COLO668 (cell line): ENCODE results near the gene RPL6.
"Not testable (repeated sequence)": the region's sequence is repeated elsewhere in the genome, so short reads cannot be mapped to it uniquely, and the experiment has no call there.

Experiments
- DNase-seq: peaks from one replicate; lab custom pipeline; 2025; ENCODE audit not compliant: unreplicated experiment; lab: John Stamatoyannopoulos, UW

RPL6 gene

GRCh38 chr12:112419297-112420133 lies 10.1 kb upstream of the RPL6 start:
- DNase-seq, result peak; percentile 82

- peak; percentile 92 for DNase-seq
These were observed 9.3 kb upstream of the RPL6 start, which contains the start of gene PTPN11 for GRCh38 chr12:112418608-112419296. TSS of gene PTPN11 (plus strand) at chr12:112418947. CDS start at chr12:112419112, 165 bp downstream.

- no peak for DNase-seq
These were observed 8.8 kb upstream of the RPL6 start for GRCh38 chr12:112418273-112418607.

DNA sequence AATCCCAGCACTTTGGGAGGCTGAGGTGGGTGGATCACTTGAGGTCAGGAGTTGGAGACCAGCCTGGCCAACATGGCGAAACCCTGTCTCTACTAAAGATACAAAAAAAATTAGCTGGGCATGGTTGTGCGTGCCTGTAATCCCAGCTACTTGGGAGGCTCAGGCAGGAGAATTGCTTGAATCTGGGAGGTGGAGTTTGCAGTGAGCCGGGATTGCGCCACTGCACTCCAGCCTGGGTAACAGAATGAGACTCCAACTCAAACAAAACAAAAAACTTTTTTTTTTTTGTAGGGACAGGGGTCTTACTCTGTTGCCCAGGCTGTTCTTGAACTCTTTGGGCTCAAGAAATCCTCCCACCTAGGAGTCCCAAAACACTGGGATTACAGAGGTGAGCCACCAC lies 6.1 kb upstream of the RPL6 start:
- DNase-seq, result not testable (repeated sequence)

DNA sequence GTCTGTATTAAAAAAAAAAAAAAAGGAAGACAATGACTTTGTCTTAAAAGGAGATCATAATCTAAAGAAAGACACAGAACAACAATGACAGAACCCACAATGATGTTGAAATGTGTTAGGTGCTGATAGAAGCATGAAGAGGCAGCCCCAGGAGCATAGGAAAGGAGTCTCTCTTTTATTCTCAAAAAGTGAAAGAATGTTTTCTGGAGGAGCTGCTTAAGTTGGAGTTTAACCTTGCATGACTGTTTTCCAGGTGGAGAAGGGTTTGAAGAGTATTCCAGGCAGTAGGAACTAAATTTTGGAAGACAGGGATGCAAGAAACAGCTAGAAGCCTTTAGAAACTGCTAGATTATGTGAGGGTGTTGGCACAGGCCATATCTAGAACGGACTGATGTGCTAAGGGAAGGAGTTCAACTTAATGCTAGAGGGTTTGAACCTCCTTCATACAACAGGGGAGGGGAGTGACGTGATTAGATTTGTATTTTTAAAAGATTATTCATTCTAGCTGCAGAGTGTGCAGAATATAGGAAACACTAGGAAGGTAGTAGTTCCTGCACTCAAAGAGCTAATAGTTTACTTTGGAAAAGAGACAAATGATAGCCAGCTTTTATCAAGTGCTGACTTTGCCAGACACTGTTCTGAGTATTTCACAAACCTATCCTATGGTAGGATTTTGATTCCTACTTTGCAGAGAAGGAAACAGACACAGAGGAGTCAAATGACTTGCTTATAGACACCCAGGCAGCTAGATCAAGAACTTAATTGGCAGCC lies 4.6 kb upstream of the RPL6 start:
- no peak for DNase-seq

GRCh38 chr12:112409906-112410244 lies 470 bp upstream of the RPL6 start:
- no peak for DNase-seq

DNA sequence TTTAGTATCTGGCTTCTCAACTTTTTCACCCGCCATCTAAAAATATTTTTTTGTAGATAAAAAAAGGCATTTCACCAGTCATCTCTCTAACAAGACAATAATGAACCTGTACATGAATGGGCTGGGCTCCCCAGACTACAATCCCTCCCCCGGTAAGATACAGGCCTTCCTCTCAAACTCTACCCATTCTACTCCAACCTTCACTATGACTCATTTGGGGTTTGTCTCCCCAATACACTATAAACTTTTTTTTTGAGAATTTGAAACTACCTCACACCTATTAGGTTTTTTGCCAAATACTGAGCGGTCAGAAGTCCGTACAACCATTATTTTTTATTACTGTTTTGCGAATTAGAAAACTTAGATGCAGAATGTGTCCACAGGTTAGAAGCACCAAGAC lies 784 bp downstream of the RPL6 start:
- no peak for DNase-seq

- DNase-seq, result not testable (repeated sequence)
These were observed 1.7 kb downstream of the RPL6 start for GRCh38 chr12:112407683-112408082.

DNA sequence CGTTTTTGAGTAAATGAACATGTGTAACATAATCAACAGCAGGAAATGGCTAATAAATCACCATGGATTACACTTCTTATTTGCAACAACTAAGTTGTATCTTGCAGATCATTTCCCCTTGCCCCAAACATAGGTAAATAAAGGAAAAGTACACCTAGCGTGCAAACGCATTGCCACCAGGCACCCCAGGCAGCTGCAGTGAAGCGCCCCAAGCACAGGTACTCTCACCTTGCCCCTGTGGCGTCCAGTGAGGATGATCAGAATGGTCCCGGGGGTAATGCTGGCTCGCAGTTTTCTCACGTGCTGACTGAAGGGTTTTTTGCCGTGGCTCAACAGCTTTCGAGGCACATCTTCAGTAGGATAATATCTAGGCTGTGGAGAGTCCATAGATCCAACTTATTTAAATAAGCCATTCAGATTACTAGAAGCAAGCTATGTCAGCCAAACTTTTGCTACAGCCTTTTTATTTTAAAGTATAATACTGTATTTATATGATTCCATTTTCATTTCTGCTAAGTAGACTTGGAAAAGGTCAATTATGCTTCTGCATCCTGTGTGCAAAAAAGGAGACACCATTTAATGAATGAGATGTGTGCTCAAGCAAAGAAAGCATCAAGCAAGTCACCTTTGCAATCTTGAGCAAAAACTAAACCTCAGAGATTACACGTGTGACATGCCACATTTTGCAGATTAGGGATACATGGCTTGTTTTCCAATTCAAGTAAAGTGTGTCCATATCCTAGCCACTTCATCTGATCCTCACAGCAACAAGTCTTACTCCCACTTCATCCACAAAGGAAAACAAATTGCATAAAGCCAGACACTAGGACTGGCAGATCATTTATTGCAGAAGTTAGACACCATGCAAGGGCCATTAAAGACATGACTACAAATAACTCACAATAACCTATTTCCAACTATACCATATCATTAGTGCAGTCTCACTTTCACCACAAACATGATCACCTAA lies 2.6 kb downstream of the RPL6 start:
- no peak for DNase-seq

DNA sequence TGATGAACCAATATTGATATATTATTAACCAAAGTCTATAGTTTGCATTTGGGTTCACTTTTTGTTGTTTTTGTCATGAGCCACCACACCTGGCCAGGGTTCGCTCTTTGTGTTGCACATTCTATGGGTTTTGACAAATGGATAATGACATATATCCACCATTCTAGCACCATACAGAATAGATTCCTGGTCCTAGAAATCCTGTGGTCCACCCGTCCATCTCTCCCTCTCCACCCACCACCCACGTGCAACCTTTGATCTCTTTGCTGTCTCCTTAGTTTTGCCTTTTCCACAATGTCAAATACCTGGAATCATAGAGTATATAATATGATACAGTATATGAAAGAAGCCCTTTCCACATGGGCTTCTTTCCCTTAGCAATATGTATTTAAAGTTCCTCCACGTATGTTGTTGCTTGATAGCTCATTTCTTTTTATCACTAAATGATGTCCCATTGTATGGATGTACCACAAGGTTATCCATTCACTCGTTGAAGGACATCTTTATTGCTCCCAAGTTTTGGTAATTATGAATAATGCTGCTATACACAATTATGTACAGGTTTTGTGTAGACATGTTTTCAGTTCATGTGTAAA lies 7.4 kb downstream of the RPL6 start:
- DNase-seq, result no peak

GRCh38 chr12:112401054-112401453 lies 8.4 kb downstream of the RPL6 start:
- DNase-seq, result no peak

GRCh38 chr12:112393328-112393727 lies 16.1 kb downstream of the RPL6 start:
- DNase-seq, result no peak

GRCh38 chr12:112389922-112390654 lies 19.3 kb downstream of the RPL6 start:
- not testable (repeated sequence) for DNase-seq

DNA sequence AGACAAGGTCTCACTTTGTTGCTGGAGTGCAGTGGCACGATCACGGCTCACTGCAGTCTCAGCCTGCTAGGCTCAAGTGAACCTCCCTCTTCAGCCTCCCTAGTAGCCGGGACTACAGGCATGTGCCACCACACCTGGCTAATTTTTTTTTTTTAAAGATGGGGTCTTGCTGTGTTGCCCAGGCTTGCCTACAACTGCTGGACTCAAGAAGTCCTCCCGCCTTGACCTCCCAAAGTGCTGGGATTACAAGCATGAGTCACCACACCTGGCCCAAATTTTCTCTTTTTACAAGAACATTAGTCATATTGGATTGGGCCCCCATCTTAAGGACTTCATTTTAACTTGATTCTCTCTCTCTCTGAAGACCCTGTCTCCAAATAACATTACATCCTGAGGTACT lies 20.2 kb downstream of the RPL6 start:
- DNase-seq, result no peak

GRCh38 chr12:112386726-112387125 lies 22.7 kb downstream of the RPL6 start:
- no peak for DNase-seq

DNA sequence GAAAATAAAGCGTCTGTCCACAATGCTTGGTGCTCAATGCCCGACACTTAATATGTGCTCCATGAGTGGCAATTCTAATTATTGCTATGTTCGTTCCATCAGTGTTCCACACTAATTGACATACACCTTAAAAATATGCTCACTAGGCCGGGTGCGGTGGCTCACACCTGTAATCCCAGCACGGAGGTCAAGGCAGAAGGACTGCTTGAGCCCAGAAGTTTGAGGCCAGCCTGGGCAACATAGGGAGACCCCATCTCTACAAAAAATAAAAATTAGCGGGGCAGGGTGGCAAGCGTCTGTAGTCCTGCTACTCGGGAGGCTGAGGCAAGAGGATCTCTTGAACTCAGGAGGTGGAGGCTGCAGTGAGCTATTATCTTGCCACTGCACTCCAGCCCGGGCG lies 26.5 kb downstream of the RPL6 start:
- DNase-seq, result no peak

DNA sequence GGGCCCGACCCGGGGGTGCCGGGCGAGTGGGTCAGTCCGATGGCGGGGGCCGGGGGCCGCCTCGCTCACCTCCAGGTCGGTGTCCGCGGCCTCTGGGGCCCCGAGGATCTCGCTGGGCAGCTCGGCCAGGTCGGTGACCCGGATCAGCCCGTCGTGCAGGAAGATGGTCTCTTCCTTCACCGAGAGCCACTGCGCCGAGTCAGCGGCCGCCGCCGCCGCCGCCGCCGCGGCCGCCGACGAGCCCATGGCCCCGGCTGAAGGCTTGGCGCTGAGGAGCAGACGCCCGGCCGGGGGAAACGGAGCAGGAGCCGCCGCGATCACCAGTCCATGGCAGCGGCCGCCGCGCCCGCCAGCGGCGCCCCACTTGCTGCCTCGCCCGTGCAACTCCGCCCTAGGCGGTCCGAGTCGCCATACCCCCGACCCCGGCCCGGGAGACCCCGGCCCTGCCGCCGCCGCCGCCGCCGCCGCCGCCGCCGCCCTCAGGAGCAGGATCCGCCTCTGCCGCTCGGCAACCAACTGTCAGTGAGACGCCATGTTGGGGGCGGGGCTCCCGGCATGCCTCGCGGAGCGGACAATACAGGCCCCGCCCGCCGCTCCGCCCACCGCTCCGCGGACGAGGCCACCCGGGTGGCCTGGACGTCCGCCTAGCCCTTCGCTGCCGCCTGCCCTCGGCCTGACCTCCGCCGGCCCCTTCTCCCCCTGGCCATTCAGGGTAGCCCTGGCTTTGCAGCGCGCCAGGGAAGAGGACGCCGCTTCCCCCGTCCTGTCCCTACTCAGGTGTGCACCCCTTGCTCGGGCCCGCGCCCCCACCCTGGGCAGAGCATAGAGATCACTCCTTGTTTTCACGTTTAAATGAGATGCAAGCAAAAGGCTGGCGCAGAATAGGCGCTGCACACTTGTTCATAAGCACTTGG lies 27.3 kb downstream of the RPL6 start, which contains the start of gene HECTD4:
Gene HECTD4 (minus strand): TSS at position 549 of the 914 bp plus-strand sequence. CDS start 303 bp downstream, at position 246.
- DNase-seq, result peak; percentile 98

DNA sequence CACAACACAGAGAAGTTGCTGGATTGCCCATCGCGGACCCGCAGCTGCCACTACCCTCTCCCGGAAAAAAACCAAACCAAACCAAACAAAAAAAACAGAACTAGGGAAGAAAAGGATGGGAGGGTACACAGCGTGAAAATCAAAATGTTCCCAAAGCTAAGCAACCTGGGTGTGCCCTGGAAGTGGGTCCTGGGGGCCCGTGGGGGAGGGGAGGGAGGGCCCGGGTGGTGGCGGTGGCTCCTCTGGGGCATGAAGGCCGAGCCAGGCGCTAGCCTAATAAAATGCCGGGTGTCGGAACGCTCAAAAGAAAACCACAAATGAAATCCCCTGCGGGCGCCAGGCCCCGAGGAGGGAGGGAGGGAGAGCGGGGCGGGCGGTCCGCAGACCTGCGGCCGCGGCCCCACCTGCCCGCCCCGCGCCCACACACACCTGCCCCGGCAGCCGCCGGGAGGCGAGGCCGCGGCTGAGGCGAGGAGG lies 28.0 kb downstream of the RPL6 start:
- peak; percentile 85 for DNase-seq
